Karpas-422 (cell line): ENCODE data around the gene C2orf49. TPM values are rescaled to one million over a fixed set of nuclear protein-coding genes. Genes with fewer than 3 reads are reported as not detected.

ENCODE experiments used
- DNase-seq: peaks from one replicate; pipeline ENCODE4 v3.0.0-alpha.2; 2015
- H2AFZ ChIP-seq: fragments of 200-600 bp; sonication (generic); 2 replicates; pipeline ENCODE4 v1.6.1; 2014; ENCODE audit warnings: antibody characterized with exemption, low read length, mixed read lengths
- H3K27ac ChIP-seq: fragments of 200-600 bp; sonication (generic); 2 replicates; pipeline ENCODE4 v1.5.1; 2014; ENCODE audit warnings: mild to moderate bottlenecking, low read length, moderate library complexity
- H3K27me3 ChIP-seq: fragments of 200-600 bp; sonication (generic); 2 replicates; pipeline ENCODE4 v1.6.1; 2014; ENCODE audit warnings: low read length, mixed read lengths
- H3K36me3 ChIP-seq: fragments of 200-600 bp; sonication (generic); 2 replicates; pipeline ENCODE4 v1.6.1; 2014; ENCODE audit warnings: low read length, mixed read lengths; ENCODE audit not compliant: insufficient read depth
- H3K4me1 ChIP-seq: fragments of 200-600 bp; sonication (generic); 2 replicates; pipeline ENCODE4 v1.6.1; 2014; ENCODE audit warnings: mild to moderate bottlenecking, low read length, mixed read lengths
- H3K4me2 ChIP-seq: fragments of 200-600 bp; sonication (generic); 2 replicates; pipeline ENCODE4 v1.6.1; 2014; ENCODE audit warnings: low read length, low read depth, mild to moderate bottlenecking; ENCODE audit not compliant: poor library complexity, severe bottlenecking
- H3K4me3 ChIP-seq: fragments of 200-600 bp; sonication (generic); 2 replicates; pipeline ENCODE4 v1.5.1; 2014; ENCODE audit warnings: mild to moderate bottlenecking, antibody characterized with exemption, low read length, mixed read lengths
- H3K79me2 ChIP-seq: fragments of 200-600 bp; sonication (generic); 2 replicates; pipeline ENCODE4 v1.6.1; 2014; ENCODE audit warnings: mild to moderate bottlenecking, low read length, mixed read lengths
- H3K9ac ChIP-seq: fragments of 200-600 bp; sonication (generic); 2 replicates; pipeline ENCODE4 v1.6.0; 2014; ENCODE audit warnings: low read length
- H3K9me2 ChIP-seq: fragments of 200-600 bp; sonication (generic), shearing (Covaris generic); replicated peaks from 2 replicates; pipeline ENCODE4 v1.6.0; 2014; ENCODE audit warnings: mild to moderate bottlenecking, low read length, moderate library complexity; ENCODE audit not compliant: insufficient read depth
- H3K9me3 ChIP-seq: fragments of 300-700, 200-600 bp; sonication (generic); 2 replicates; pipeline ENCODE4 v1.6.1; 2014; ENCODE audit warnings: low read length, mixed read lengths
- H4K20me1 ChIP-seq: fragments of 200-600 bp; sonication (generic); 2 replicates; pipeline ENCODE4 v1.6.1; 2014; ENCODE audit warnings: mild to moderate bottlenecking, antibody characterized with exemption, low read length, low read depth; ENCODE audit not compliant: insufficient read depth
- total RNA-seq: library from RNA; depleted of rRNA; stranded (reverse); fragments of >200 nt; shearing (Covaris generic); gene quantifications from 2 replicates; pipeline ENCODE4 v1.2.3, GENCODE V29; 2014; ENCODE audit warnings: low replicate concordance

C2orf49 gene
- total RNA-seq, 1 experiment from 2014 or later, result 26.3 TPM

GRCh38 chr2:105296017-105296611 lies 41.2 kb upstream of the C2orf49 start:
- H3K4me3 ChIP-seq, result no peak overlapping the region
- no peak overlapping the region for H2AFZ ChIP-seq
- H3K4me1 ChIP-seq, result no peaks in the 10 kb centered on the region
- no peaks in the 10 kb centered on the region for H3K9me2 ChIP-seq
- peaks cover 66% of the 10 kb centered on the region for H3K79me2 ChIP-seq
- peaks cover 7% of the 10 kb centered on the region; the same call in 1 of the 2 replicates for H4K20me1 ChIP-seq
- no peak overlapping the region for H3K9ac ChIP-seq
- H3K27me3 ChIP-seq, result no peaks in the 10 kb centered on the region
- H3K9me3 ChIP-seq, result no peaks in the 10 kb centered on the region
- no peak overlapping the region for H3K4me2 ChIP-seq
- peaks cover 51% of the 10 kb centered on the region for H3K36me3 ChIP-seq
- no peak overlapping the region for H3K27ac ChIP-seq
- DNase-seq, result no peak

GRCh38 chr2:105297216-105297615 lies 40.1 kb upstream of the C2orf49 start:
- no peaks in the 10 kb centered on the region for H3K9me2 ChIP-seq
- H3K27me3 ChIP-seq, result no peaks in the 10 kb centered on the region
- no peak for DNase-seq
- peaks cover 7% of the 10 kb centered on the region; the same call in 1 of the 2 replicates for H4K20me1 ChIP-seq
- H3K4me3 ChIP-seq, result no peak overlapping the region
- peaks cover 40% of the 10 kb centered on the region for H3K36me3 ChIP-seq
- no peak overlapping the region for H3K4me2 ChIP-seq
- no peak overlapping the region for H3K9ac ChIP-seq
- no peaks in the 10 kb centered on the region for H3K4me1 ChIP-seq
- no peaks in the 10 kb centered on the region for H3K9me3 ChIP-seq
- H2AFZ ChIP-seq, result no peak overlapping the region
- H3K79me2 ChIP-seq, result peaks cover 67% of the 10 kb centered on the region
- no peak overlapping the region for H3K27ac ChIP-seq

DNA sequence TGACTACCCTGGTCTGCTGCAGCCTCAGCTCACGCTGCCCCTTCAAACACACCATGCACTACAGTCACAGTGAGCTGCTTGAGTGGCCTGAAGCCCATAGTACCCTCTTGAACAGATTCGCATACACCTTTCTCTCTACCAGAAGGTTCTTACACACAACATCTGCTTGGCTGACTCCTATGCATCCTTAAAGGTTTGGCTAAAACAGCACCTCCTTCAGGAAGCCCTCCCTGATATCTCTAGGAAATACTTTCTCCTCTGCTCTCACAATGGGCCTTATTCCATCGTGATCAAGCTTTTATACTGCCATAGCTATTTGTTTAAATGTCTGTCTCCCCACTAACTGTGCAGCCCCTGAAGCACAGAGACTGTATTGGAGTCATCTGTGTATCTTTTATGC lies 39.3 kb upstream of the C2orf49 start:
- no peak overlapping the region for H3K27ac ChIP-seq
- peaks cover 2% of the 10 kb centered on the region; the same call in 1 of the 2 replicates for H3K4me1 ChIP-seq
- H3K27me3 ChIP-seq, result no peaks in the 10 kb centered on the region
- H3K4me2 ChIP-seq, result no peak overlapping the region
- no peaks in the 10 kb centered on the region for H3K9me3 ChIP-seq
- H3K9me2 ChIP-seq, result no peaks in the 10 kb centered on the region
- H3K36me3 ChIP-seq, result peaks cover 38% of the 10 kb centered on the region
- peaks cover 12% of the 10 kb centered on the region; the same call in 1 of the 2 replicates for H4K20me1 ChIP-seq
- peaks cover 69% of the 10 kb centered on the region for H3K79me2 ChIP-seq
- no peak overlapping the region for H3K9ac ChIP-seq
- no peak for DNase-seq
- no peak overlapping the region for H2AFZ ChIP-seq
- H3K4me3 ChIP-seq, result no peak overlapping the region

DNA sequence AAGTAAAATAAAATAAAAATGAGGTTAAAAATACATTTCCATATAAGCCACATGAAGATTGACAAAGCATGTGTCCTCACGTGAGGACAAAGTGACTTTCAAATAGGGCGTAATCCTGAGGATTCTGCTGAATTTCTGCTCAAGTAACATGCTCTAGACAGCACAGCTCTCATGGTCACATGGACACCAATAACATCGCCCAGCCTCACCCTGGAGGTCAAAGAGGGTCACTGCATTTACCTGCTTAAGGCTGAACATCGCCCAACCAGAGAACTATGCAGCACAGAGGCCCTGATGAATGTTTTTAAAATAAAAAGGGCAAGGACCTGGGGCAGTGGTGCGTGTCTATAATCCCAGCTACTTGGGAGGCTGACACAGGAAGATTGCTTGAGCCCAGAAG lies 38.0 kb upstream of the C2orf49 start:
- H3K36me3 ChIP-seq, result peaks cover 29% of the 10 kb centered on the region
- no peak overlapping the region for H3K9ac ChIP-seq
- H3K4me1 ChIP-seq, result peaks cover 2% of the 10 kb centered on the region; the same call in 1 of the 2 replicates
- H2AFZ ChIP-seq, result no peak overlapping the region
- H3K27me3 ChIP-seq, result no peaks in the 10 kb centered on the region
- no peaks in the 10 kb centered on the region for H3K9me3 ChIP-seq
- H3K27ac ChIP-seq, result no peak overlapping the region
- peak; percentile 51 for DNase-seq
- H3K79me2 ChIP-seq, result peaks cover 69% of the 10 kb centered on the region
- H4K20me1 ChIP-seq, result peaks cover 14% of the 10 kb centered on the region; the same call in 1 of the 2 replicates
- no peak overlapping the region for H3K4me3 ChIP-seq
- H3K4me2 ChIP-seq, result no peak overlapping the region
- H3K9me2 ChIP-seq, result no peaks in the 10 kb centered on the region

DNA sequence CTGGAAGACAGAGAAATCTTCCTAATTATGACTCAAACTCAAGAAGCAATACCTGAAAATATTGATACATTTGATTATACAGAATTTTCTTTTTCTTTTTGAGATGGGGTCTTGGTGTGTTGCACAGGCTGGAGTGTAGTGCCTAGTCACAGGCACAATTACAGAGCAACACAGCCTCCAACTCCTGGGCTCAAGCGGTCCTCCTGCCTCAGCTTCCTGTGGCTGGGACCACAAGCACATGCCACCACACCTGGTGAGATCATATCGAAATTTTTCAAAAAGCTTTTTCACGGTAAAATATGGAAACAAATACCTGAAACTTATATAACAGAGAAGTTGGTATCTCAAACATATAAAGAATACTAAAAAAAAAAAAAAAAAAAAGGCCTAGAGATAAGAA lies 35.7 kb upstream of the C2orf49 start:
- Histone ChIP-seq H2AFZ (no peak overlapping the region), H3K4me2 (no peak overlapping the region), H3K9me2 (no peaks in the 10 kb centered on the region), H3K9me3 (no peaks in the 10 kb centered on the region), H3K4me3 (no peak overlapping the region), H3K79me2 (peaks cover 84% of the 10 kb centered on the region), H3K9ac (no peak overlapping the region), H4K20me1 (peaks cover 24% of the 10 kb centered on the region), H3K27me3 (no peaks in the 10 kb centered on the region), H3K4me1 (peaks cover 2% of the 10 kb centered on the region; the same call in 1 of the 2 replicates), H3K27ac (no peak overlapping the region), H3K36me3 (peaks cover 21% of the 10 kb centered on the region)
- DNase-seq, result no peak

DNA sequence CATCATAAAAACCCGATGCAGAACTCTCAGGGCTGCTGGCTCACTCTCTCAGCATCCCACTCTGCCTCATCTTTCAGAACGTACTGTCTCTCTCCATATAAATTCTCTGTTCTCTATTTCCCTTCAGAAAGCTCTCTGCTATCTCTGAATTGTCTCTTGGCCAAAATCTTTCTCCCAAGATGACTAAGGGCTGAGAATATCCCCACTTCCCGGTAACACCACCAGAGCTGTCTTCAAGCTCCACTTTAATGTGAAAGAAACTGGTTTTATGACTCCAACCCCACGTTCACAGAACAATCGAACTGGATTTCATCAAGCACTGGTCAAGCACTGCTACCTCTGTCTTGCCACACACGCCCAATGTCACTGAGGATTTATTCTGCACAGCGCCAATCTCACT lies 30.2 kb upstream of the C2orf49 start:
- no peak overlapping the region for H3K4me3 ChIP-seq
- H2AFZ ChIP-seq, result no peak overlapping the region
- DNase-seq, result no peak
- peaks cover 10% of the 10 kb centered on the region; the same call in 1 of the 2 replicates for H3K36me3 ChIP-seq
- H3K4me2 ChIP-seq, result no peak overlapping the region
- peaks cover 96% of the 10 kb centered on the region for H3K79me2 ChIP-seq
- no peaks in the 10 kb centered on the region for H3K27me3 ChIP-seq
- no peak overlapping the region for H3K27ac ChIP-seq
- H3K9me2 ChIP-seq, result no peaks in the 10 kb centered on the region
- peaks cover 21% of the 10 kb centered on the region for H3K4me1 ChIP-seq
- H3K9me3 ChIP-seq, result no peaks in the 10 kb centered on the region
- no peak overlapping the region for H3K9ac ChIP-seq
- peaks cover 45% of the 10 kb centered on the region for H4K20me1 ChIP-seq

GRCh38 chr2:105307550-105307949 lies 29.8 kb upstream of the C2orf49 start:
- DNase-seq, result no peak
- Histone ChIP-seq H3K79me2 (peaks cover 96% of the 10 kb centered on the region), H4K20me1 (peaks cover 45% of the 10 kb centered on the region), H3K27ac (no peak overlapping the region), H2AFZ (no peak overlapping the region), H3K9me2 (no peaks in the 10 kb centered on the region), H3K4me2 (no peak overlapping the region), H3K9ac (no peak overlapping the region), H3K27me3 (no peaks in the 10 kb centered on the region), H3K4me3 (no peak overlapping the region), H3K9me3 (no peaks in the 10 kb centered on the region), H3K4me1 (peaks cover 21% of the 10 kb centered on the region), H3K36me3 (peaks cover 10% of the 10 kb centered on the region; the same call in 1 of the 2 replicates)

GRCh38 chr2:105307962-105308361 lies 29.4 kb upstream of the C2orf49 start:
- Histone ChIP-seq H3K27me3 (no peaks in the 10 kb centered on the region), H3K4me3 (no peak overlapping the region), H3K9me2 (no peaks in the 10 kb centered on the region), H3K9ac (no peak overlapping the region), H3K27ac (no peak overlapping the region), H3K4me1 (peaks cover 19% of the 10 kb centered on the region), H4K20me1 (peaks cover 41% of the 10 kb centered on the region), H3K4me2 (no peak overlapping the region), H3K9me3 (no peaks in the 10 kb centered on the region), H3K36me3 (peaks cover 10% of the 10 kb centered on the region; the same call in 1 of the 2 replicates), H3K79me2 (peaks cover 96% of the 10 kb centered on the region), H2AFZ (no peak overlapping the region)
- DNase-seq, result no peak
